B cell (primary cell): ENCODE data around the gene TVP23C.

Experiments used
- CTCF ChIP-seq: fragments of 200-600 bp; IDR thresholded peaks from one replicate; pipeline ENCODE4 v1.8.0; 2022; ENCODE audit warnings: antibody characterized with exemption, mild to moderate bottlenecking
- EZH2 ChIP-seq: IDR thresholded peaks from 2 replicates; pipeline ENCODE4 v1.6.1; 2012; ENCODE audit warnings: borderline replicate concordance, low read depth, mild to moderate bottlenecking, moderate library complexity, low read length; ENCODE audit not compliant: insufficient read depth, poor library complexity, severe bottlenecking

GRCh38 chr17:15488557-15488956 is 74.7 kb downstream of the TVP23C start:
- TF ChIP-seq CTCF = no peak
- no peak for TF ChIP-seq EZH2
